ENCODE results near the gene SLC35G6. TPM values are rescaled to one million over a fixed set of nuclear protein-coding genes. Genes with fewer than 3 reads are reported as not detected.

The SLC35G6 gene
- total RNA-seq, 2 experiments from 2014 or later: not detected

GRCh38 chr17:7440834-7441195, 40.4 kb upstream of the SLC35G6 start:
- intact Hi-C loops (cut with micrococcal nuclease; ENCODE audit: unreplicated experiment): no loop called here
- no peaks in the 10 kb centered on the region for H4K20me1 ChIP-seq (ENCODE audit: insufficient read depth, low read length)
- H3K4me2 ChIP-seq (ENCODE audit: low read length): peak overlapping the region; percentile 99
- TF ChIP-seq CTCF (conservative IDR thresholded peaks at IDR 0.05; ENCODE audit: low read length) (no peak), EZH2phosphoT487 (IDR thresholded peaks at IDR 0.05; ENCODE audit: borderline replicate concordance, low read depth, low read length) (no peak)
- no TSS peak for BruUV-seq (replicated peaks)
- H3K9me3 ChIP-seq (ENCODE audit: low read length): no peaks in the 10 kb centered on the region
- no peak for DNase-seq (ENCODE audit: low spot score)
- peak overlapping the region; percentile 39; the same call in 1 of the 2 replicates for H2AFZ ChIP-seq (ENCODE audit: low read length)
- ChIA-PET POLR2A (interaction anchor here (1.8 kb wide), 1 partner anchor 11 kb away, joined by 5 read pairs; no protein-coding TSS in a partner anchor), CTCF (ENCODE audit: unreplicated experiment) (interaction anchor here (0.6 kb wide), 2 partner anchors 43 to 85 kb away, joined by 3 read pairs; partner anchors contain the start of gene POLR2A)
- H3K27ac ChIP-seq (ENCODE audit: low read depth, low read length, poor library complexity, severe bottlenecking): no peak overlapping the region
- H3K9me2 ChIP-seq (ENCODE audit: insufficient read depth, low read length): no peaks in the 10 kb centered on the region
- H3K36me3 ChIP-seq (ENCODE audit: insufficient read depth, low read length): no peaks in the 10 kb centered on the region
- peaks cover 40% of the 10 kb centered on the region for H3K4me1 ChIP-seq (ENCODE audit: insufficient read depth, low read length, poor library complexity, severe bottlenecking)
- H3K79me2 ChIP-seq (ENCODE audit: insufficient read depth, low read depth, low read length): peaks cover 4% of the 10 kb centered on the region; the same call in 1 of the 2 replicates
- H3K4me3 ChIP-seq (ENCODE audit: low read depth, low read length, poor library complexity, severe bottlenecking): peak overlapping the region; percentile 63

DNA sequence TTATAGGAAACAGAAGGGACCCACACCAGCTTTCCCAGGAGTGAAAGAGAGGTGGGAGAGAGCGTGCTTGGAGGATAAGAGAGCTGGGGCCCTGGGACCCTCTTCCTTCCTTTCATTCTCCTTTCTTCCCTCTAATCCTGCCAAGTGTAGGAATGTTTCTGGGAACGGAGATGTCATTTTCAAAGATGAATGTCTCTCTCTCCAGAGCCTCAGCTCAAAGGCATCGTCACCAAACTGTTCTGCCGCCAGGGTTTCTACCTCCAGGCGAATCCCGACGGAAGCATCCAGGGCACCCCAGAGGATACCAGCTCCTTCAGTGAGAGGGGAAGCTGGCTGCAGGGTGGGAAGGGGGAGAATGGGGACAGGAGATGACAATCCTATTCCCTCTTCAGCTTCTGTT, 40.0 kb upstream of the SLC35G6 start:
- DNase-seq (ENCODE audit: low spot score): no peak
- H3K4me2 ChIP-seq (ENCODE audit: low read length): no peak overlapping the region; the same call in 1 of the 2 replicates
- POLR2A ChIA-PET: interaction anchor here (1.8 kb wide), 1 partner anchor 11 kb away, joined by 5 read pairs; no protein-coding TSS in a partner anchor
- peaks cover 37% of the 10 kb centered on the region for H3K4me1 ChIP-seq (ENCODE audit: insufficient read depth, low read length, poor library complexity, severe bottlenecking)
- no peak for TF ChIP-seq EZH2phosphoT487 (IDR thresholded peaks at IDR 0.05; ENCODE audit: borderline replicate concordance, low read depth, low read length)
- TF ChIP-seq CTCF (conservative IDR thresholded peaks at IDR 0.05; ENCODE audit: low read length): no peak
- BruUV-seq (replicated peaks): no TSS peak
- intact Hi-C loops (cut with micrococcal nuclease; ENCODE audit: unreplicated experiment): no loop called here
- H3K79me2 ChIP-seq (ENCODE audit: insufficient read depth, low read depth, low read length): peaks cover 2% of the 10 kb centered on the region; the same call in 1 of the 2 replicates
- no peak overlapping the region for H3K4me3 ChIP-seq (ENCODE audit: low read depth, low read length, poor library complexity, severe bottlenecking)
- H3K27ac ChIP-seq (ENCODE audit: low read depth, low read length, poor library complexity, severe bottlenecking): no peak overlapping the region
- no peaks in the 10 kb centered on the region for H3K9me3 ChIP-seq (ENCODE audit: low read length)
- no peaks in the 10 kb centered on the region for H3K36me3 ChIP-seq (ENCODE audit: insufficient read depth, low read length)
- no peaks in the 10 kb centered on the region for H3K9me2 ChIP-seq (ENCODE audit: insufficient read depth, low read length)
- no peaks in the 10 kb centered on the region for H4K20me1 ChIP-seq (ENCODE audit: insufficient read depth, low read length)
- CTCF ChIA-PET (ENCODE audit: unreplicated experiment): interaction anchor here (0.6 kb wide), 2 partner anchors 43 to 85 kb away, joined by 3 read pairs; partner anchors contain the start of gene POLR2A
- H2AFZ ChIP-seq (ENCODE audit: low read length): no peak overlapping the region

DNA sequence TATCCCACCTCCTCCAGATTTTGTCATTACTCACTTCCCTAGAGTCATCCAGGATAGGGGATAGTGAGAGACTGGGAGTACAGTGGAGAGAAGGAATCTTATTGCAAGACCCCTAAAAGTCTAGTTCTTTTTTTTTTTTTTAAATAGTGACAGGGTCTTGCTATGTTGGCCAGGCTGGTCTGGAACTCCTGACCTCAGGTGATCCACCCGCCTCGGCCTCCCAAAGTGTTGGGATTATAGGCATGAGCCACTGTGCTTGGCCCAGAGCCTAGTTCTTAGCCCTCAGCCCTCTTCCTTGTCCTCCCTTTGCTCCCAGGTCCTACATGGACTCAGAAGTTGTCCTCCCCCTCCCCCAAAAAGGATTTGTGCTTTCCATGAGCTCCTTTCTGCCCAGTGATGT, 39.1 kb upstream of the SLC35G6 start:
- intact Hi-C loops (cut with micrococcal nuclease; ENCODE audit: unreplicated experiment): no loop called here
- ChIA-PET CTCF (ENCODE audit: unreplicated experiment) (no interaction called here), POLR2A (interaction anchor here (0.6 kb wide), 2 partner anchors 13 to 124 kb away, joined by 3 to 6 read pairs; no protein-coding TSS in a partner anchor)

More for the DNA sequence above, 39.1 kb upstream of the SLC35G6 start:
- Histone ChIP-seq H3K4me2 (ENCODE audit: low read length) (no peak overlapping the region), H2AFZ (ENCODE audit: low read length) (no peak overlapping the region), H4K20me1 (ENCODE audit: insufficient read depth, low read length) (no peaks in the 10 kb centered on the region), H3K9me2 (ENCODE audit: insufficient read depth, low read length) (no peaks in the 10 kb centered on the region), H3K4me3 (ENCODE audit: low read depth, low read length, poor library complexity, severe bottlenecking) (no peak overlapping the region), H3K79me2 (ENCODE audit: insufficient read depth, low read depth, low read length) (no peaks in the 10 kb centered on the region), H3K36me3 (ENCODE audit: insufficient read depth, low read length) (no peaks in the 10 kb centered on the region), H3K4me1 (ENCODE audit: insufficient read depth, low read length, poor library complexity, severe bottlenecking) (peaks cover 31% of the 10 kb centered on the region), H3K27ac (ENCODE audit: low read depth, low read length, poor library complexity, severe bottlenecking) (no peak overlapping the region), H3K9me3 (ENCODE audit: low read length) (no peaks in the 10 kb centered on the region)
- TF ChIP-seq CTCF (conservative IDR thresholded peaks at IDR 0.05; ENCODE audit: low read length) (no peak), EZH2phosphoT487 (IDR thresholded peaks at IDR 0.05; ENCODE audit: borderline replicate concordance, low read depth, low read length) (no peak)
- BruUV-seq (replicated peaks): no TSS peak
- no peak for DNase-seq (ENCODE audit: low spot score)
